GM12875 (cell line): Measurements from ENCODE around the gene UBL4B.

ENCODE experiments used
- H3K4me3 ChIP-seq: one replicate; pipeline ENCODE4 v1.5.1; 2011; ENCODE audit warnings: low read depth, low read length, control low read depth
- TF ChIP-seq, protein P1 (sequence below): IDR thresholded peaks from 2 replicates; pipeline ENCODE4 v1.5.1; 2011; ENCODE audit warnings: low read depth, mild to moderate bottlenecking, control low read depth, inconsistent platforms, low read length, moderate library complexity, borderline replicate concordance; ENCODE audit not compliant: insufficient read depth

UBL4B gene

DNA sequence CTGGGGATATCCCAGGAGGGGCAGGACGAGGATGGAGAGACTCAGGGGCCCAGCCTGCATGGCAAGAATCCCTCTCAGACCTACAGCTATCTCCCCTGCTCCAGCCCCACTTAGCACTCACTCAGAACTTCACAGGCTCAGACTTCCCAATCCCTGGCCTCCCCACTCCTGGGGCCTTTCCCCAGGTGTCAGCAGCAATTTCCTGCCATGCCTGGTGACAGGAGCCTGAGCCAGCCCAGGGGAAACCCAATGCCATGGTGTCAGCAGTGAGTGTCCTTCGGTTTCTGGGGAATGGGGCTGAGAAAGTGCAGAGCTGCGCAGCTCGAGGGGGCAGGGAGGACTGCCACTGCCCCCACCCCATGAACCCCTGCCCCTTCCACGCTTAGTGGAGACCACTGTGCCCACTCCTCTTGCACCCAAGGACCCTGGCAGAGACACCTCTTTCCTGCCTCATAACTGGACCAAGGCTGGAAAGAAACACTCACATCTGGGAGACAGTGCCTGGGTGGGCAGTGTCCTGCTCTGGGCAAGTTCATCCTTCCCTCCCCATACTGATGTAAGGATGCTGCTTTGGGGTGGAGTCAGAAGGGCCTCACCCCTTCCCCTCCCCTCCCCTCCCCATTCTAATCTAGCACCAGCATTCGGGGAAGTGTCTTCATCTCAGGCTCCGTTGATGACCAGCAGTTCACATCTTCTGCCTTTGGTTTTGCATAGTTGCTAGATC is 17.1 kb upstream of the UBL4B start:
- TF ChIP-seq, protein P1, sequence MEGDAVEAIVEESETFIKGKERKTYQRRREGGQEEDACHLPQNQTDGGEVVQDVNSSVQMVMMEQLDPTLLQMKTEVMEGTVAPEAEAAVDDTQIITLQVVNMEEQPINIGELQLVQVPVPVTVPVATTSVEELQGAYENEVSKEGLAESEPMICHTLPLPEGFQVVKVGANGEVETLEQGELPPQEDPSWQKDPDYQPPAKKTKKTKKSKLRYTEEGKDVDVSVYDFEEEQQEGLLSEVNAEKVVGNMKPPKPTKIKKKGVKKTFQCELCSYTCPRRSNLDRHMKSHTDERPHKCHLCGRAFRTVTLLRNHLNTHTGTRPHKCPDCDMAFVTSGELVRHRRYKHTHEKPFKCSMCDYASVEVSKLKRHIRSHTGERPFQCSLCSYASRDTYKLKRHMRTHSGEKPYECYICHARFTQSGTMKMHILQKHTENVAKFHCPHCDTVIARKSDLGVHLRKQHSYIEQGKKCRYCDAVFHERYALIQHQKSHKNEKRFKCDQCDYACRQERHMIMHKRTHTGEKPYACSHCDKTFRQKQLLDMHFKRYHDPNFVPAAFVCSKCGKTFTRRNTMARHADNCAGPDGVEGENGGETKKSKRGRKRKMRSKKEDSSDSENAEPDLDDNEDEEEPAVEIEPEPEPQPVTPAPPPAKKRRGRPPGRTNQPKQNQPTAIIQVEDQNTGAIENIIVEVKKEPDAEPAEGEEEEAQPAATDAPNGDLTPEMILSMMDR, result no peak
- H3K4me3 ChIP-seq, result no peak overlapping the region

DNA sequence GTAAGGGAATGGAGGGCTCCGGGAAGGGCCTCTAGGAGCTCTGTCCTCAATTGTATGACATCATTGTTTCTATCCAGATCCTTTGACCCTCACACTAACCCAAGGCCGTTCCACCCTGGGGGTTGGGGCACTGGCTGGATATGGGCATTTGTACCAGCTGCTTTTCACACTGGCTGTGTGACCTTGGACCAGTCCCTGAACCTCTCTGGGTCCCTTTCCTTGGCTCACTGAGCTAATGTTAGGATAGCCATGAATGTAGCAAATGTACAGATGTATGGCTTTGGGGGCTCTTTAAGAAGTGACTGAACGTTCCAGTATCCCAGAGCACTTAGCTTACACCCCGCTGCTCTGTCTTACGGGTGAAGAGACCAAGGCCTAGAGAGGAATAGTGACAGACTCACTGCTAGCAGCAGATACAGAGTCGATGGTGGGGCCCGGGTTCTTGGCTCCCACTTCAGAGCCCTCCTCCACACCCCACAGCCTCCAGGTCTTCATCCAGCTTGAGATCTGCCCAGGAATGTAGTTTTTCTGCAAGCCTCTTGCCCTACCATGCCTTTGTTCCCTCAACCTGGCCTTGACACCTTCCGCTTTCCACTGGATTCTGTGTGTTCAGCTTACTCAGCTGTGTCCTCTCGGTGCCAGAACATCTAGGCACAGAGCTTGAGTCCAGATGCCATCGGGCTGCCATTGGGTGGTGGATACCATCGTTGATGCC is 14.6 kb upstream of the UBL4B start:
- TF ChIP-seq, protein P1, result no peak
- no peak overlapping the region for H3K4me3 ChIP-seq

DNA sequence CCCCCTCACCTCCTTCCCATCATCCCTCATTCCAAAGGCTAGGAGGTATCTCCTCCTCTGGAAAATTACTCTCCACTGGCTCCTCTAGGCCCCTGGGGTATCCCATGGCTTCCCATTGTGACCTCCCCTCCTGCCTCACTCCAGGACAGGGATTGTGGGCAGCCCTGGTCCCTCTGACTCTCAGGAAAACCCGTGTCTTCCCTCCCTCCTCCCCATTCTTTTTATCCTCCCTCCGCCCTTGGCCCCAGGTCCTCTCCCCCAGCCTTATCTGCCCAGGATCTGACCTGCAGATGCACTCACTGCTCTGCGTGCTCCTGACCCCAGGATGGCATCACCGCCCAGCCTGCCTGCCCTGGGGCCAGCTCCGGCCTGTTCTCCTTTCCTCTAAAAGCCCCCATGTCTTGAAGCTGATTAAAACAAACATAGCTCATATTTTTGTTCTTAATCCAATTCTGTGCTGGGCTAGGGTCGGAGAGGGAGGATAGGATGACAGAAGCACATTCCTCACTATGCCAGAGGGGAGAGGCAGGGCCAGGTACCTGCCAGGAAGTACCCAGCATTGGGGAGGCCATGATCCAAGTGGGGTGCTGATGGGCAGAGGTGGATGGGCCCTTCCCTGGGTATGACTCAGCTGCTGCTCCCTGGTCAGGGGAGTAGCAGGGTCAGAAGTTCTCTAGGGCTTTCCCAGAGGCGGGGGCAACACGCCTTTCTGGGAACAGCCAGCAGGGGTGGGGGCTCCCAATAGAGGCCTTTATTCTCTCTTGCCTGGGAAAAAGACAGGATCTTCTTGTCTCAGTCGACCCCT is 13.8 kb upstream of the UBL4B start:
- no peak overlapping the region for H3K4me3 ChIP-seq

DNA sequence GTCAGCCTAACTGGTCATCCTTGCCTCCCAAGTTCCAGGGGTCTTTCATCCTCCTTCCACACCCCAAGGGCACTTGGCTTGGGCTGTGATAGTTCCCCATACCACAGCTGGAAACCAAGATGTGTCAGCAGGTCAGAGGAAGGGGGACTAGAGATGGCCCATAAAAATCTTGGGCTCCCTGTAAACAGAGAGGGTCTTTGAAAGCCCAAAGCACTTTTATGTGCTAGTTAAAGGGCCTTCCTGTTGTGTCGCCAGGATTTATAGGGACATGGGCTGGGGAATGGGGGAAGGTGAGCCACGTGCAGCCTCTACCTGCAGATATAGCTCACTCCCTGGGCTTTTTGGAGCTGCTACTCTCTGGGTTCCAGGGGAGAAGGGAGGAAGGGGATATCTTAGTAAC is 11.9 kb upstream of the UBL4B start:
- TF ChIP-seq, protein P1, result no peak
- H3K4me3 ChIP-seq, result no peak overlapping the region

More for the DNA sequence above, 13.8 kb upstream of the UBL4B start:
- TF ChIP-seq, protein P1, result no peak

DNA sequence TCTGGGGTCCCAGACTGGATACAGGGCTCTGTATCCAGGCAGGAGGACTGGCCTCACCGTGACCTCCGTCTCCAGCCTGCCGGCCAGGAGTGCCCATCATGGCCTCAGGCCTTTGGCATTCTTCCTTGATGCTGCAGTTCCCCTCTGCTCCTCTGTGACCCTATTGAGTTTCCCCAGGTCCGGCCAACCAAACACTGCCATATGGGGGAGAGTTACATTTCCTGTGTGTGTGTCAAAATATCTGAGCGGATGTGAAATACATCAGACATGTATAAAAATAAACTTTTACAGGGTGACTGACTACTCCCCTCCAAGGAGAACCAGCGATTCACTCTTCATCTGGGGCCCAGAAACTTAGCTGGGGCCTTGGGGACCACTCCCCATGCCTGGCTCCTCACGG is 10.2 kb upstream of the UBL4B start:
- TF ChIP-seq, protein P1, result no peak
- no peak overlapping the region for H3K4me3 ChIP-seq

DNA sequence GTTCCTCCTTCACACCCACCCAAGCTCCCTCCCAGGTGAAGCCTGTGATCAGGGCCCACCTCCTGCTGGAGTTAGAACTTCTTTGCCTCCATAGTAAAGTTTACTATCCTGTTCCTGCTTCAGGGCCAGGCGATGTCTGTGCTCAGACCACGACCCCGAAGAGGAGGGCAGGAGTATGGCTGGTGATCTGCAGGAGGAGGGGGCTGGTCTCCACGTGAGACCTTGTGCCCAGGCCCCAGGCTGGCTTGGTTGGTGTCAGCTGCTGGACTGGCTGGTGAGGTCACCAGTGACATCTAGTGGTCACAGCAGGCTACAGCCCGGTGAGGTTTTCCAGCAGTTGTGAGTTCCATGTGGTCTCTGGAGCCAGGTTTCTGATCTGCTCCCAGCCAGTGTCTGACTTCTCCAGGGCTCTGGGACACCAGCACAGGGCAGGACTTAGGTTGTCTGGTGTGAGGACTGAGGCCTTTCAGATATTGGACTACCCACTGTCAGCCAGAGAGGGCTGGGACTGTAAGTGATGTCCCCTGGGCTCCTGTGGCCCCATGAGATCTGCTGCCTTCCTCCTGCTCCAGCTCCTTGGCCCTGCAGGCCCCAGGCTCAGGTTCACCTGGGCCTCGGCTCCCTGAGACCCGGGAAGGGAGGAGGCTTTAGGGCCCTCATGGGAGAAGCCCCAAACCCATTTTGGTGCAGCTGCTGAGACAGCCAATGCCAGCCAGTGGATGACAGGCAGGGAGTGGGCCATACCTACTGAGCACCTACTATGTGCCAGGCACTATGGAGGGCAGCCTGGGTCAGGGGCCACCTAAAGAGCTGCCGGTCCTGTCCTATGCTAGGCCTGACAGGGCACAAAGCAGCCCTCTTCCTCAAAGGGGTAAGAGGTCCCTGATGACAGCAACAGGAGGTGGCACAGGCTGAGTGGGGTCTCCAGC is 6.0 kb upstream of the UBL4B start:
- TF ChIP-seq, protein P1, result peak; percentile 96
- no peak overlapping the region for H3K4me3 ChIP-seq
